ENCODE measurements around the gene GNG7. TPM values are rescaled to one million over a fixed set of nuclear protein-coding genes. Genes with fewer than 3 reads are reported as not detected.

GNG7 gene
- total RNA-seq, 1 experiment from 2014 or later: 7.7 TPM

GRCh38 chr19:2578901-2579677 is 123.4 kb downstream of the GNG7 start:
- H4K8ac ChIP-seq (replicated peaks; ENCODE audit: insufficient read length, low read depth, low read length): no peak overlapping the region
- no peak overlapping the region for H3K27ac ChIP-seq (ENCODE audit: insufficient read length, low read depth, low read length)
- peak overlapping the region; percentile 61; the same call in 1 of the 2 replicates for H3K14ac ChIP-seq (ENCODE audit: insufficient read depth, low read length)
- H2BK20ac ChIP-seq (ENCODE audit: low read depth, low read length, poor library complexity, severe bottlenecking): no peak overlapping the region
- Mint-ChIP-seq H3K36me3 (ENCODE audit: insufficient read depth in 1 of 3, low read depth in 3 of 3) (peaks cover 0 to 16% (median 13%) of the 10 kb centered on the region in 3 experiments; a peak in 5 of 7 replicates), H3K27ac (peak overlapping the region in 1 of 3 experiments; percentile 62; a peak in 1 of 7 replicates), H3K4me3 (peak overlapping the region; percentile 66 to 80), H3K27me3 (ENCODE audit: low read depth) (peaks cover 4% of the 10 kb centered on the region), H3K4me1 (peaks cover 13 to 19% of the 10 kb centered on the region in 2 experiments), H3K9me3 (peaks cover 22% of the 10 kb centered on the region in 2 experiments)
- H3K4me1 ChIP-seq (ENCODE audit: insufficient read depth, low read length): peaks cover 2% of the 10 kb centered on the region; the same call in 1 of the 2 replicates
- no peaks in the 10 kb centered on the region for H3K79me1 ChIP-seq (ENCODE audit: insufficient read depth, low read depth, low read length, poor library complexity, severe bottlenecking)
- peak overlapping the region; percentile 43 for H3K18ac ChIP-seq (ENCODE audit: insufficient read length, low read depth, low read length)
- no peak overlapping the region for H4K91ac ChIP-seq (ENCODE audit: insufficient read length, low read depth, low read length)
- no peak overlapping the region for H3K23ac ChIP-seq (ENCODE audit: insufficient read length, low read depth, low read length)
- H3K4me2 ChIP-seq (ENCODE audit: insufficient read depth, insufficient read length, low read length): peak overlapping the region; percentile 31
- no peak overlapping the region for H2AK5ac ChIP-seq (ENCODE audit: insufficient read length, low read length)
- H2BK12ac ChIP-seq (ENCODE audit: insufficient read length, low read depth, low read length): no peak overlapping the region
- no peak overlapping the region for H2BK15ac ChIP-seq (ENCODE audit: low read depth, low read length)
- no peak overlapping the region for H4K5ac ChIP-seq (ENCODE audit: insufficient read length, low read depth, low read length)
- H2BK120ac ChIP-seq (ENCODE audit: low read depth, low read length, poor library complexity, severe bottlenecking): no peak overlapping the region
- H3K79me2 ChIP-seq (ENCODE audit: insufficient read depth, low read length): no peaks in the 10 kb centered on the region
- H4K20me1 ChIP-seq (ENCODE audit: control insufficient read depth, insufficient read depth, insufficient read length): no peaks in the 10 kb centered on the region
- no peak overlapping the region for H3K9ac ChIP-seq (ENCODE audit: extremely low read depth, insufficient read length, low read length)
- no CpG with 5 or more reads among the region's 47 CpGs for WGBS (ENCODE audit: extremely low coverage, insufficient read length, low lambda C conversion rate)
- no peak overlapping the region for H3K56ac ChIP-seq (ENCODE audit: insufficient read length, low read depth, low read length)
- TF ChIP-seq CTCF (conservative IDR thresholded peaks at IDR 0.05): peak; percentile 83
- no peak overlapping the region for H3T11ph ChIP-seq (ENCODE audit: low read length)
- H3K23me2 ChIP-seq (ENCODE audit: insufficient read length, low read depth, low read length, poor library complexity, severe bottlenecking): peaks cover 12% of the 10 kb centered on the region
- no peak overlapping the region for H2BK5ac ChIP-seq (ENCODE audit: insufficient read length, low read length)
- peak; percentile 92 for DNase-seq
- H3K9me3 ChIP-seq (ENCODE audit: control insufficient read depth, low read depth, low read length): no peaks in the 10 kb centered on the region
- H3K27me3 ChIP-seq (ENCODE audit: insufficient read depth, low read length): no peaks in the 10 kb centered on the region
- H2AFZ ChIP-seq (ENCODE audit: low read length): no peak overlapping the region
- H3K4ac ChIP-seq (ENCODE audit: low read depth, low read length): no peak overlapping the region
